WI38 (cell line): ENCODE measurements around the gene WDR91.

Source experiments
- H3K4me3 ChIP-seq: 2 replicates; pipeline ENCODE4 v1.5.1; 2011; ENCODE audit warnings: low read depth, mild to moderate bottlenecking, control low read depth, low read length
- CTCF ChIP-seq: IDR thresholded peaks from 2 replicates; pipeline ENCODE4 v1.5.1; 2012; ENCODE audit warnings: low read depth, mild to moderate bottlenecking, control low read depth, low read length

WDR91 gene

GRCh38 chr7:135183478-135183877 is 27.8 kb downstream of the WDR91 start:
- no peak overlapping the region for H3K4me3 ChIP-seq
- TF ChIP-seq CTCF, result no peak

GRCh38 chr7:135181929-135182678 is 29.2 kb downstream of the WDR91 start:
- H3K4me3 ChIP-seq, result no peak overlapping the region
- no peak for TF ChIP-seq CTCF

- no peak for TF ChIP-seq CTCF
- H3K4me3 ChIP-seq, result no peak overlapping the region
Measured at GRCh38 chr7:135181261-135181928, 29.9 kb downstream of the WDR91 start.

GRCh38 chr7:135180122-135180521 is 31.2 kb downstream of the WDR91 start:
- TF ChIP-seq CTCF, result no peak

GRCh38 chr7:135179321-135179925 is 31.9 kb downstream of the WDR91 start:
- no peak overlapping the region for H3K4me3 ChIP-seq
- TF ChIP-seq CTCF, result no peak

More at GRCh38 chr7:135180122-135180521, 31.2 kb downstream of the WDR91 start:
- no peak overlapping the region for H3K4me3 ChIP-seq

GRCh38 chr7:135178364-135178763 is 33.0 kb downstream of the WDR91 start:
- TF ChIP-seq CTCF, result no peak
- no peak overlapping the region for H3K4me3 ChIP-seq

- no peak for TF ChIP-seq CTCF
- no peak overlapping the region for H3K4me3 ChIP-seq
Measured at GRCh38 chr7:135177028-135177696, 34.2 kb downstream of the WDR91 start.
